Esophagus squamous epithelium (tissue), 4 donors: ENCODE measurements around the gene CCDC69.

ENCODE experiments used
- POLR2A ChIP-seq, 4 donors: fragments of 450-650 bp; IDR thresholded peaks; one replicate each; pipeline ENCODE4 v1.6.1; 2017; ENCODE audit warnings: antibody characterized with exemption in 4 of 4, mild to moderate bottlenecking in 4 of 4, moderate library complexity in 3 of 4
- TF ChIP-seq, protein P1 (sequence below), 6 experiments: fragments of 450-650 bp in 4 of 6; fragments of 200-600 bp in 2 of 6; sonication (generic) in 2 of 6; IDR thresholded peaks; one replicate each; pipeline ENCODE4 v1.5.1; 2016 to 2019; ENCODE audit warnings: antibody characterized with exemption in 6 of 6, mild to moderate bottlenecking in 4 of 6, moderate library complexity in 4 of 6

DNA sequence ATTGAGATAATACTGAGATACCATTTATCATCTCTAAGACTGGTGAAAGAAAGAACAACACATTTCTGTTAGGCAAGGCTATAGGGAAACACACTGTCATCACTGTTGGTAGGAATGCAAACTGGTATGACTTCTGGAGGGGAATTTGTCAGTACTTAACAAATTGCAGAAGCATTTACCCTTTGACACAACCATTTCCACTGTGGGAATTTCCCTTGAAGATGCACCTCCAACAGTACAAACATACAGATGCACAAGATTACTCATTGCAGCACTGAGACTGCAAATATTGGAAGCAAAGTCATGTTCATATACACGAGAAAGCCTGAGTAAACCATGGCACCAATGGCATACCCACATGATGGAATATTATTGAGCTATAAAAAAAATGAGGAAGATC lies 46.7 kb upstream of the CCDC69 start:
- TF ChIP-seq, protein P1, sequence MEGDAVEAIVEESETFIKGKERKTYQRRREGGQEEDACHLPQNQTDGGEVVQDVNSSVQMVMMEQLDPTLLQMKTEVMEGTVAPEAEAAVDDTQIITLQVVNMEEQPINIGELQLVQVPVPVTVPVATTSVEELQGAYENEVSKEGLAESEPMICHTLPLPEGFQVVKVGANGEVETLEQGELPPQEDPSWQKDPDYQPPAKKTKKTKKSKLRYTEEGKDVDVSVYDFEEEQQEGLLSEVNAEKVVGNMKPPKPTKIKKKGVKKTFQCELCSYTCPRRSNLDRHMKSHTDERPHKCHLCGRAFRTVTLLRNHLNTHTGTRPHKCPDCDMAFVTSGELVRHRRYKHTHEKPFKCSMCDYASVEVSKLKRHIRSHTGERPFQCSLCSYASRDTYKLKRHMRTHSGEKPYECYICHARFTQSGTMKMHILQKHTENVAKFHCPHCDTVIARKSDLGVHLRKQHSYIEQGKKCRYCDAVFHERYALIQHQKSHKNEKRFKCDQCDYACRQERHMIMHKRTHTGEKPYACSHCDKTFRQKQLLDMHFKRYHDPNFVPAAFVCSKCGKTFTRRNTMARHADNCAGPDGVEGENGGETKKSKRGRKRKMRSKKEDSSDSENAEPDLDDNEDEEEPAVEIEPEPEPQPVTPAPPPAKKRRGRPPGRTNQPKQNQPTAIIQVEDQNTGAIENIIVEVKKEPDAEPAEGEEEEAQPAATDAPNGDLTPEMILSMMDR (IDR thresholded peaks at IDR 0.05), result no peak
- no peak for TF ChIP-seq POLR2A (IDR thresholded peaks at IDR 0.05)
